CD4-positive, alpha-beta memory T cell (primary cell): ENCODE data around the gene SLC17A4. TPM values are rescaled to one million over a fixed set of nuclear protein-coding genes. Genes with fewer than 3 reads are reported as not detected.

Source experiments
- CTCF ChIA-PET: fragments of 350-600 bp; sonication (Branson Sonifier 250); formaldehyde crosslinking; loops from one replicate; lab custom pipeline; 2021; ENCODE audit warnings: inconsistent platforms; ENCODE audit not compliant: partially characterized antibody; lab: Charles Lee
- POLR2A ChIA-PET: fragments of 350-600 bp; sonication (Branson Sonifier 250); formaldehyde crosslinking; loops from one replicate; lab custom pipeline; 2021; ENCODE audit not compliant: partially characterized antibody; lab: Charles Lee
- DNase-seq, 5 donors: peaks; one replicate each; pipeline versions ENCODE4 v3.0.0 to v3.0.0-alpha.2; 2020 to 2022; ENCODE audit warnings: mixed read lengths in 1 of 5
- H3K27ac ChIP-seq: one replicate; pipeline ENCODE4 v1.7.0; 2013; ENCODE audit warnings: low read depth, low read length
- H3K27me3 ChIP-seq: 2 replicates; pipeline ENCODE4 v1.7.0; 2013; ENCODE audit warnings: mild to moderate bottlenecking, low read length, moderate library complexity; ENCODE audit not compliant: insufficient read depth
- H3K36me3 ChIP-seq: 2 replicates; pipeline ENCODE4 v1.7.0; 2013; ENCODE audit warnings: mild to moderate bottlenecking, low read length, moderate library complexity; ENCODE audit not compliant: insufficient read depth
- H3K4me1 ChIP-seq: 2 replicates; pipeline ENCODE4 v1.7.0; 2013; ENCODE audit warnings: mild to moderate bottlenecking, low read length, moderate library complexity; ENCODE audit not compliant: insufficient read depth
- H3K4me3 ChIP-seq, 2 donors: one replicate each; pipeline ENCODE4 v1.7.0; 2013; ENCODE audit warnings: low read length in 2 of 2, mild to moderate bottlenecking in 1 of 2
- H3K9me3 ChIP-seq, 2 donors: one replicate each; pipeline ENCODE4 v1.7.0; 2013; ENCODE audit warnings: low read length in 2 of 2, control low read depth in 1 of 2; ENCODE audit not compliant: control insufficient read depth in 1 of 2
- H3K27ac Mint-ChIP-seq, 7 donors: one replicate each; pipeline ENCODE4 v1.8.0; 2020 to 2021; ENCODE audit warnings: mixed read lengths in 7 of 7, mild to moderate bottlenecking in 6 of 7, inconsistent platforms in 3 of 7, moderate library complexity in 3 of 7
- H3K27me3 Mint-ChIP-seq, 2 donors: one replicate each; pipeline ENCODE4 v1.8.0; 2020 to 2021; ENCODE audit warnings: mixed read lengths in 2 of 2
- H3K36me3 Mint-ChIP-seq, 2 donors: one replicate each; pipeline ENCODE4 v1.8.0; 2020 to 2021; ENCODE audit warnings: mixed read lengths in 2 of 2, inconsistent platforms in 1 of 2, mild to moderate bottlenecking in 1 of 2
- H3K4me1 Mint-ChIP-seq, 4 donors: one replicate each; pipeline ENCODE4 v1.8.0; 2020 to 2021; ENCODE audit warnings: mixed read lengths in 4 of 4, mild to moderate bottlenecking in 1 of 4
- H3K4me3 Mint-ChIP-seq, 8 donors: one replicate each; pipeline ENCODE4 v1.8.0; 2020 to 2021; ENCODE audit warnings: mixed read lengths in 8 of 8, mild to moderate bottlenecking in 7 of 8, moderate library complexity in 6 of 8, inconsistent platforms in 3 of 8
- H3K9me3 Mint-ChIP-seq, 8 donors: one replicate each; pipeline ENCODE4 v1.8.0; 2020 to 2021; ENCODE audit warnings: mixed read lengths in 8 of 8, mild to moderate bottlenecking in 5 of 8, inconsistent platforms in 3 of 8, moderate library complexity in 1 of 8
- intact Hi-C: fragments of 100-400 bp; cut with micrococcal nuclease; formaldehyde crosslinking; loops from one replicate; pipeline ENCODE4 v1.15.1; 2023
- polyA plus RNA-seq, 2 donors: library from polyadenylated mRNA; unstranded; fragments of 300-500 nt; fragmentation: Illumina TruSeq; gene quantifications; one replicate each; pipeline ENCODE4 v1.2.3, GENCODE V29; 2021
- total RNA-seq, 2 experiments: library from RNA; stranded (reverse); gene quantifications; one replicate each; pipeline ENCODE4 v1.2.3, GENCODE V29; 2021

Gene SLC17A4
- total and polyA plus RNA-seq, 4 experiments from 2014 or later = not detected

DNA sequence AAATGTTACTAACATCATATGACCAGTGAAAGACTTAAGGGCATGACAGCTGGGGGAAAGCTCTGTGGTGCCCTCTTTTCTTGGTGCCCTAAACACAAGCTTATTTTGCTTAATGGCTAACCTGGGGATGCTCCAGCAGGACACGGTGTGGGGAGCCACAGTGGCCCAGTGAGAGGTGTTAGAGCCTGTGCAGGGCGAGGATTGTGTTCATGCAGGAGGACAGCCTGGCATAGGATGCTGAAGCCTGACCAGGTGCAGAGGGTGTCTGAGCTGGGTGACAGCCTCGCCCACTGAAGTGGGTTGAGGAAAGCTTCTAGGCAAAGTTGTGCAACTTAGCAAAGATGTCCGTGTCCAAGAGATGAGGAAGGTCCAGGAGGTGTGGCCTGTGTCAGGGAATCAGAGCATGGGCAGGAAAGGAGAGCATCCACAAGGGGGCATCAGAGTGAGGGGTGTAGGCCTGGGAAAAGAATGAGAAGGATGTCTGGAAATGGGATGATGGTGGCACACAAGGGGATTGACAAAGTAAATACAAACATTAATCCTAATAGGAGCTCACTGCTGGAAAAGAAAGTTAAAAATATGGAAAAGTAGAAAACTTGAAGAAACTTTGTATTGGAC lies 33.9 kb downstream of the SLC17A4 start:
- POLR2A ChIA-PET = interaction anchor here (0.9 to 1.0 kb wide), 2 partner anchors 94 to 205 kb away, joined by 3 to 4 read pairs; no protein-coding TSS in a partner anchor
- intact Hi-C loops = loop anchor here (1.0 kb wide), 4 partner anchors 94 to 204 kb away; no protein-coding TSS in a partner anchor
- H3K4me3 Mint-ChIP-seq = no peak overlapping the region
- CTCF ChIA-PET = interaction anchor here (0.9 to 5.7 kb wide), 33 partner anchors 9 to 229 kb away, joined by 3 to 84 read pairs (median 4); partner anchors contain the start of gene TRIM38
- Histone ChIP-seq H3K9me3 (no peaks in the 10 kb centered on the region), H3K27me3 (no peaks in the 10 kb centered on the region), H3K27ac (no peak overlapping the region), H3K4me1 (no peaks in the 10 kb centered on the region), H3K4me3 (no peak overlapping the region), H3K36me3 (no peaks in the 10 kb centered on the region)
- H3K9me3 Mint-ChIP-seq = no peaks in the 10 kb centered on the region
- peaks cover 0 to under 1% of the 10 kb centered on the region in 2 donors for H3K27me3 Mint-ChIP-seq
- peaks cover 0 to 3% (median 0%) of the 10 kb centered on the region in 4 donors for H3K4me1 Mint-ChIP-seq
- no peak overlapping the region for H3K27ac Mint-ChIP-seq
- H3K36me3 Mint-ChIP-seq = no peaks in the 10 kb centered on the region
- peak; percentile 11 to 40 (median 37) for DNase-seq

DNA sequence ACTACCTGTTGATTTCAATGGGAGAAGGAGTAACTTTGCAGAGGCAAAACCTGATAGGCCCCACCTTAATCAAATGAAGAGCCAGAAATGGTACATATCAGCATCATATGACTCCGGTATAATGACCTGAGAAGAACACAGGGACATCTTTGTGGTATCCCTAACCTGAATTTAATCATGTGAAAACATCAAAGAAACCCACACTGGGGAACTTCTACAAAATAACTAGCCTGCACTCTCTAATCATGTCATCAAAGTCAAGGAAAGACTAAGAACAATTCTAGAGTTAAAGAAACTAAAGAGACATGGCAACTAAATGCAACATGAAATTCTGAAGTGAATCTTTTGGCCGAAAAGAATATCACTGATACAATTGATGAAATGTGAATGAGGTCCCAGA lies 34.9 kb downstream of the SLC17A4 start:
- intact Hi-C loops = no loop called here
- Mint-ChIP-seq H3K9me3 (no peaks in the 10 kb centered on the region), H3K36me3 (no peaks in the 10 kb centered on the region), H3K27me3 (no peaks in the 10 kb centered on the region), H3K27ac (peak overlapping the region in 1 of 7 donors; percentile 43), H3K4me1 (peaks cover 0 to 3% (median 0%) of the 10 kb centered on the region in 4 donors), H3K4me3 (no peak overlapping the region)
- no peaks in the 10 kb centered on the region for H3K36me3 ChIP-seq
- CTCF ChIA-PET = interaction anchor here (0.7 to 5.7 kb wide), 23 partner anchors 10 to 214 kb away, joined by 3 to 84 read pairs (median 6); no protein-coding TSS in a partner anchor
- H3K27me3 ChIP-seq = no peaks in the 10 kb centered on the region
- H3K27ac ChIP-seq = no peak overlapping the region
- H3K4me1 ChIP-seq = no peaks in the 10 kb centered on the region
- no peak for DNase-seq
- POLR2A ChIA-PET = no interaction called here
- H3K9me3 ChIP-seq = no peaks in the 10 kb centered on the region
- no peak overlapping the region for H3K4me3 ChIP-seq

DNA sequence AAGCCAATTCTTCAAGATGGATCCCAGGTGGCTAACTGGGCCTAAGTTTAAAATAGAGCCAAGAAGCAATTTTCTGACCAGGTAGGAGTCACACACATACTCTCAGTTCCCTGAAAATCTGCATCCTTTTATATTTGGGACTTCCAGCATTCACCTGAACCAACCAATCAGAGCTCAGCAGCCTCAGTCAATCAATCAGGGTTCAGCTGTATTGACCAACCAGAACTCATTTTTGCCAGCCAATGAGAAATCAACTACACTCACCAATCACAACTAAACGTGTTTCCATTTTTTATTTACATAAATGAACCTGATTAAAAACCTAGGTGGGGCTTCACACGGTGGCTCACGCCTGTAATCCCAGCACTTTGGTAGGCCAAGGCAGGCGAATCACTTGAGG lies 37.5 kb downstream of the SLC17A4 start:
- ChIA-PET CTCF (interaction anchor here (1.0 to 1.8 kb wide), 2 partner anchors 99 to 200 kb away, joined by 3 to 5 read pairs; no protein-coding TSS in a partner anchor), POLR2A (no interaction called here)
- Mint-ChIP-seq H3K4me3 (no peak overlapping the region), H3K36me3 (no peaks in the 10 kb centered on the region), H3K27me3 (no peaks in the 10 kb centered on the region), H3K9me3 (no peaks in the 10 kb centered on the region), H3K27ac (no peak overlapping the region), H3K4me1 (peaks cover 0 to 3% (median 0%) of the 10 kb centered on the region in 4 donors)
- intact Hi-C loops = no loop called here
- Histone ChIP-seq H3K36me3 (no peaks in the 10 kb centered on the region), H3K27ac (no peak overlapping the region), H3K9me3 (no peaks in the 10 kb centered on the region), H3K4me3 (no peak overlapping the region), H3K27me3 (no peaks in the 10 kb centered on the region), H3K4me1 (no peaks in the 10 kb centered on the region)
- no peak for DNase-seq

DNA sequence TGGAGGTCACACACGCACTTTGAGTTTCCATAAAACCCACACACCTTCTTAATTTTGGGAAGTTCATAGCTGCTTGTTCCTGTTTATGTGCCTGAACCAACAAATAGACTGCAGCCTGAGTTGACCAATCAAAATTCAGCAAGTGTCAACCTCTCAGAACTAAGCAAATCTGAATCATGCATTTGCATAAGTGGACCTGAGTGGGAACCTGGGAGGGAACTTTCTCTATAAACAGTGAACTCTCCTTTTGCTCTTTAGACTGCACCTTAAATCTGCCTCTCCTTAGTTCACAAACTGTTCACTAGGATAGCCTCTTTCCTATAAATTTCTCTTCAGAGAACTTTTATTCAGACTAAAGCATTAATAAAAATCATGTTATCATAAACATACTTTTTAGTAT lies 39.4 kb downstream of the SLC17A4 start:
- intact Hi-C loops = no loop called here
- Mint-ChIP-seq H3K4me3 (no peak overlapping the region), H3K9me3 (no peaks in the 10 kb centered on the region), H3K27ac (no peak overlapping the region), H3K4me1 (no peaks in the 10 kb centered on the region), H3K36me3 (no peaks in the 10 kb centered on the region), H3K27me3 (no peaks in the 10 kb centered on the region)
- no peak for DNase-seq
- Histone ChIP-seq H3K27ac (no peak overlapping the region), H3K9me3 (no peaks in the 10 kb centered on the region), H3K4me3 (no peak overlapping the region), H3K36me3 (no peaks in the 10 kb centered on the region), H3K27me3 (no peaks in the 10 kb centered on the region), H3K4me1 (no peaks in the 10 kb centered on the region)
- POLR2A ChIA-PET = no interaction called here
- CTCF ChIA-PET = interaction anchor here (1.5 kb wide), 2 partner anchors 88 to 209 kb away, joined by 3 to 9 read pairs; no protein-coding TSS in a partner anchor

DNA sequence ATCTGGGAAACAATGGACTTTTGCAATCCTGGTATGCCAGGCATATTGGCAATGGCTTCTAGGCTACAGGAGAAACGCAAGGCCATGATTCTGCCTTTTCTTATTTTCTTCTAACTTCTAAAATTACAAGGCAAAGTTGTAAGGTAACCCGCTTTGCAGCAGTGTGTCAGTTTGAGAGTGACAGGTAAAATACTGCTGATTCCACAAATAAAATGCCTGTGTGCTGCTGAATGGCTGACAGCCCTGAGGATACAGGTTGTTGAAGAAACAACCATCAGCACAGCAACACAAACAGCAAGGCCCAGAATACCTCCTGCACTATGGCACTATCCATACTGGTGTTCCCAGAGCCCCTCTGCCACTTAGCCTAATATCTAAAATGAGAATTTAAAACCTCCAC lies 40.2 kb downstream of the SLC17A4 start:
- no peaks in the 10 kb centered on the region for H3K36me3 ChIP-seq
- DNase-seq = no peak
- H3K9me3 Mint-ChIP-seq = no peaks in the 10 kb centered on the region
- no peak overlapping the region for H3K4me3 Mint-ChIP-seq
- no peak overlapping the region for H3K27ac Mint-ChIP-seq
- intact Hi-C loops = no loop called here
- no peak overlapping the region for H3K27ac ChIP-seq
- H3K27me3 Mint-ChIP-seq = peaks cover 0 to 3% of the 10 kb centered on the region in 2 donors
- POLR2A ChIA-PET = no interaction called here
- H3K27me3 ChIP-seq = no peaks in the 10 kb centered on the region
- no peaks in the 10 kb centered on the region for H3K4me1 Mint-ChIP-seq
- H3K4me3 ChIP-seq = no peak overlapping the region
- CTCF ChIA-PET = no interaction called here
- no peaks in the 10 kb centered on the region for H3K36me3 Mint-ChIP-seq
- no peaks in the 10 kb centered on the region for H3K4me1 ChIP-seq
- H3K9me3 ChIP-seq = no peaks in the 10 kb centered on the region

DNA sequence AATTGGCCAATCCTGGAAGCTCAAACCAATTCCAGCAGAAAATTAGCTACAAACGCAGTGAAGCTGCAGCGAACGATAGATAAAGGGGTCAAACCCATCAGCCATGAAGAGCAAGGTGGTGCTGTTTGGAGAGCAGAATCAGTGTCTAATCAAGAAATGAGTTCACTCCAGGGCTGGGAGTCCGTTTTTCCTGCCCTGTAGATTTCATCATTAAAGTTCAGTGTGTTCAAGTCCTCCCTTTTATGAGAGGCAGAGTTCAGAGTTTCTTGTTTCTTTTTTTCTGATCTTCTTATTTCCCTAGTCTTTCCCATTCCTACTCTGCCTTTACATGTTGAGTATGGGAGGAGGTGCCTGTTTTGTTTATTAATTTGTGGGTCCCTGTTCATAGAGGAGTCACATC lies 46.9 kb downstream of the SLC17A4 start:
- Mint-ChIP-seq H3K27me3 (peaks cover 5 to 17% of the 10 kb centered on the region in 2 donors), H3K4me3 (no peak overlapping the region), H3K4me1 (no peaks in the 10 kb centered on the region), H3K36me3 (no peaks in the 10 kb centered on the region), H3K27ac (no peak overlapping the region), H3K9me3 (peaks cover 0 to 9% (median 2%) of the 10 kb centered on the region in 8 donors)
- Histone ChIP-seq H3K9me3 (no peaks in the 10 kb centered on the region), H3K36me3 (no peaks in the 10 kb centered on the region), H3K4me3 (no peak overlapping the region), H3K27me3 (no peaks in the 10 kb centered on the region), H3K27ac (no peak overlapping the region), H3K4me1 (no peaks in the 10 kb centered on the region)
- no peak for DNase-seq
- ChIA-PET POLR2A (no interaction called here), CTCF (no interaction called here)
- intact Hi-C loops = no loop called here

DNA sequence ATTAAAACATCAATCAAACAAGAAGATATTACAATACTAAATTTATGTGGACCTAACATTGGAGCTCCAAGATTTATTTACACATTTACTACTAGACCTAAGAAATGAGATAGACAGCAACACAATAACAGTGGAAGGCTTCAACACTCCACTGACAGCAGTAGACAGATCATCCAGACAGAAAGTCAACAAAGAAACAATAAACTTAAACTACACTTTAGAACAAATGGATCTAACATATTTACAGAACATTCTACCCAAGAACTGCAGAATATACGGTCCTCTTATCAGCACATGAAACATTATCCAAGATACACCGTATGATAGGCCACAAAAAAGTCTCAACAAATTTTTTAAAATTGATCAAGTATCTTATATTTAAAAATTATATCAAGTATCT lies 50.3 kb downstream of the SLC17A4 start:
- Histone ChIP-seq H3K36me3 (no peaks in the 10 kb centered on the region), H3K9me3 (no peaks in the 10 kb centered on the region), H3K4me3 (no peak overlapping the region), H3K4me1 (no peaks in the 10 kb centered on the region), H3K27me3 (no peaks in the 10 kb centered on the region), H3K27ac (no peak overlapping the region)
- intact Hi-C loops = no loop called here
- Mint-ChIP-seq H3K9me3 (peaks cover 0 to 9% (median 2%) of the 10 kb centered on the region in 8 donors), H3K36me3 (no peaks in the 10 kb centered on the region), H3K4me3 (no peak overlapping the region), H3K4me1 (no peaks in the 10 kb centered on the region), H3K27ac (no peak overlapping the region), H3K27me3 (peaks cover 7 to 17% of the 10 kb centered on the region in 2 donors)
- ChIA-PET POLR2A (no interaction called here), CTCF (interaction anchor here (1.5 kb wide), 1 partner anchor 17 kb away, joined by 7 read pairs; no protein-coding TSS in a partner anchor)
- DNase-seq = no peak
